ENCODE results near the gene PROS1.

The PROS1 gene

GRCh38 chr3:93867425-93867824, 106.3 kb downstream of the PROS1 start:
- TF ChIP-seq ZBTB17 (tag by site-specific recombination; IDR thresholded peaks at IDR 0.05): no peak
- TF ChIP-seq ZNF248 (tag by site-specific recombination; IDR thresholded peaks at IDR 0.05): no peak
- no peak for TF ChIP-seq ZNF596 (tag by site-specific recombination; IDR thresholded peaks at IDR 0.05)
- TF ChIP-seq ZNF416 (tag by site-specific recombination; IDR thresholded peaks at IDR 0.05): no peak
- TF ChIP-seq KLF9 (tag by site-specific recombination; IDR thresholded peaks at IDR 0.05; ENCODE audit: low read depth): no peak
- no peak for TF ChIP-seq GLI4 (tag by site-specific recombination; IDR thresholded peaks at IDR 0.05)
- no peak for TF ChIP-seq ZNF24 (tag by site-specific recombination; IDR thresholded peaks at IDR 0.05)
- no peak for TF ChIP-seq HOXC10 (CRISPR knock-in tag; IDR thresholded peaks at IDR 0.05)
- no peak for TF ChIP-seq ZNF398 (tag by site-specific recombination; IDR thresholded peaks at IDR 0.05)
- TF ChIP-seq ZNF280C (tag by site-specific recombination; IDR thresholded peaks at IDR 0.05): no peak
- TF ChIP-seq ZNF514 (tag by site-specific recombination; IDR thresholded peaks at IDR 0.05): no peak
- no peak for TF ChIP-seq ZNF843 (tag by site-specific recombination; IDR thresholded peaks at IDR 0.05)
- Histone ChIP-seq H3K9me3 (ENCODE audit: control insufficient read depth, insufficient read depth, low read depth, low read length) (no peaks in the 10 kb centered on the region), H3K4me3 (ENCODE audit: low read depth, low read length) (no peak overlapping the region), H3K27ac (ENCODE audit: extremely low read depth, low read depth, low read length) (no peak overlapping the region), H3K36me3 (ENCODE audit: control insufficient read depth in 2 of 2, insufficient read depth in 1 of 2, low read length in 2 of 2) (no peaks in the 10 kb centered on the region), H3K4me1 (ENCODE audit: control insufficient read depth, insufficient read depth, low read length) (no peaks in the 10 kb centered on the region)
- CTCF ChIA-PET: no interaction called here
- POLR2A ChIA-PET: no interaction called here

GRCh38 chr3:93861017-93861416, 112.7 kb downstream of the PROS1 start:
- Histone ChIP-seq H3K4me1 (ENCODE audit: control insufficient read depth, insufficient read depth, low read length) (no peaks in the 10 kb centered on the region), H3K4me3 (ENCODE audit: low read depth, low read length) (no peak overlapping the region), H3K27ac (ENCODE audit: extremely low read depth, low read depth, low read length) (no peak overlapping the region), H3K36me3 (ENCODE audit: control insufficient read depth in 2 of 2, insufficient read depth in 1 of 2, low read length in 2 of 2) (no peaks in the 10 kb centered on the region), H3K9me3 (ENCODE audit: control insufficient read depth, insufficient read depth, low read depth, low read length) (no peaks in the 10 kb centered on the region)
- ChIA-PET CTCF (interaction anchor here (0.6 kb wide), 1 partner anchor 153 kb away, joined by 3 read pairs; no protein-coding TSS in a partner anchor), POLR2A (no interaction called here)
- TF ChIP-seq ZNF398 (tag by site-specific recombination; IDR thresholded peaks at IDR 0.05): no peak
- no peak for TF ChIP-seq ZNF830 (tag by site-specific recombination; IDR thresholded peaks at IDR 0.05; ENCODE audit: low read depth)
- TF ChIP-seq SP3 (tag by site-specific recombination; IDR thresholded peaks at IDR 0.05): no peak
- no peak for TF ChIP-seq ZNF391 (tag by site-specific recombination; IDR thresholded peaks at IDR 0.05; ENCODE audit: borderline replicate concordance, low read depth)
- TF ChIP-seq ZNF514 (tag by site-specific recombination; IDR thresholded peaks at IDR 0.05): no peak

GRCh38 chr3:93855401-93855800, 118.3 kb downstream of the PROS1 start:
- no peak overlapping the region for H3K4me3 ChIP-seq (ENCODE audit: low read depth, low read length)
- H3K9me3 ChIP-seq (ENCODE audit: control insufficient read depth, insufficient read depth, low read depth, low read length): no peaks in the 10 kb centered on the region
- H3K4me1 ChIP-seq (ENCODE audit: control insufficient read depth, insufficient read depth, low read length): no peaks in the 10 kb centered on the region
- H3K36me3 ChIP-seq (ENCODE audit: control insufficient read depth in 2 of 2, insufficient read depth in 1 of 2, low read length in 2 of 2): no peaks in the 10 kb centered on the region
- ChIA-PET CTCF (no interaction called here), POLR2A (no interaction called here)
- no peak overlapping the region for H3K27ac ChIP-seq (ENCODE audit: extremely low read depth, low read depth, low read length)
- no peak for TF ChIP-seq ZNF280C (tag by site-specific recombination; IDR thresholded peaks at IDR 0.05)
- no peak for TF ChIP-seq INSM2 (tag by site-specific recombination; IDR thresholded peaks at IDR 0.05)
- TF ChIP-seq GLIS1 (tag by site-specific recombination; IDR thresholded peaks at IDR 0.05): no peak
- no peak for TF ChIP-seq GFI1B (tag by site-specific recombination; IDR thresholded peaks at IDR 0.05)
- no peak for TF ChIP-seq ZNF544 (tag by site-specific recombination; IDR thresholded peaks at IDR 0.05)
- TF ChIP-seq ZNF776 (tag by site-specific recombination; IDR thresholded peaks at IDR 0.05; ENCODE audit: borderline replicate concordance): no peak
- TF ChIP-seq ZNF146 (tag by site-specific recombination; IDR thresholded peaks at IDR 0.05): no peak
